MM.1S (cell line): Measurements from ENCODE around the gene RNF152.

Source experiments
- EZH2 ChIP-seq: fragments of 300-600 bp; sonication (generic); optimal IDR thresholded peaks from 2 replicates; pipeline ENCODE3; 2017; ENCODE audit warnings: low read depth, mild to moderate bottlenecking, antibody characterized with exemption, low read length, mixed read lengths
- EZH2phosphoT487 ChIP-seq: fragments of 300-600 bp; sonication (generic); IDR thresholded peaks from 2 replicates; pipeline ENCODE4 v1.6.1; 2018; ENCODE audit warnings: antibody characterized with exemption, low read length
- TF ChIP-seq, protein P1 (sequence below): fragments of 300-600 bp; sonication (generic); IDR thresholded peaks from 2 replicates; pipeline ENCODE4 v1.5.1; 2016; ENCODE audit warnings: antibody characterized with exemption, low read length, mixed read lengths

DNA sequence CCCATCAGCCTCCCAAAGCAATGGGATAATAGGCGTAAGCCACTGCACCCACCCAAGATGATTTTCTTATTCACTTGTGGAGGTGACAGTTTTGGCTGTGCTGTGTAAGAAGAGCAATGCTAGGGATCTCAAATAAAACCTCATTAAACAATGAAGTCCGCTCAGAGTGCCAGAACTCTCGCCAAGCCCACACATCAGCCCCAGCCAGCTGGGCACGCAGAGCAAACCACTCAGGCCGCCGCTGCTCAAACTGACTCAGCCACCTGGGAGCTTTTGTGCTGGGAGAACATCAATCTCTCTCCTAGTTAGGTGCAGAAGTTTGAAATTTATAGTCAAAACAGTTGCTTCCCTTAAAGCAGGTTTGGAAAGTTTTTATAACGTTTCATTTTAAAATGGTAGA lies 47.6 kb downstream of the RNF152 start:
- TF ChIP-seq, protein P1, sequence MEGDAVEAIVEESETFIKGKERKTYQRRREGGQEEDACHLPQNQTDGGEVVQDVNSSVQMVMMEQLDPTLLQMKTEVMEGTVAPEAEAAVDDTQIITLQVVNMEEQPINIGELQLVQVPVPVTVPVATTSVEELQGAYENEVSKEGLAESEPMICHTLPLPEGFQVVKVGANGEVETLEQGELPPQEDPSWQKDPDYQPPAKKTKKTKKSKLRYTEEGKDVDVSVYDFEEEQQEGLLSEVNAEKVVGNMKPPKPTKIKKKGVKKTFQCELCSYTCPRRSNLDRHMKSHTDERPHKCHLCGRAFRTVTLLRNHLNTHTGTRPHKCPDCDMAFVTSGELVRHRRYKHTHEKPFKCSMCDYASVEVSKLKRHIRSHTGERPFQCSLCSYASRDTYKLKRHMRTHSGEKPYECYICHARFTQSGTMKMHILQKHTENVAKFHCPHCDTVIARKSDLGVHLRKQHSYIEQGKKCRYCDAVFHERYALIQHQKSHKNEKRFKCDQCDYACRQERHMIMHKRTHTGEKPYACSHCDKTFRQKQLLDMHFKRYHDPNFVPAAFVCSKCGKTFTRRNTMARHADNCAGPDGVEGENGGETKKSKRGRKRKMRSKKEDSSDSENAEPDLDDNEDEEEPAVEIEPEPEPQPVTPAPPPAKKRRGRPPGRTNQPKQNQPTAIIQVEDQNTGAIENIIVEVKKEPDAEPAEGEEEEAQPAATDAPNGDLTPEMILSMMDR = no peak
- TF ChIP-seq EZH2phosphoT487 (no peak), EZH2 (no peak)
